ENCODE data around the gene WWOX.

Gene WWOX

GRCh38 chr16:78985716-78986605 is 886.5 kb downstream of the WWOX start:
- DNase-seq, result no peak

- no peak for DNase-seq
Measured at GRCh38 chr16:78987666-78988065, 888.2 kb downstream of the WWOX start.

- no peak for DNase-seq
Measured at GRCh38 chr16:78988361-78988969, 889.0 kb downstream of the WWOX start.

- DNase-seq, result no peak
Measured at GRCh38 chr16:78990309-78990701, 890.9 kb downstream of the WWOX start.

- no peak for DNase-seq
Measured at GRCh38 chr16:78992001-78992400, 892.5 kb downstream of the WWOX start.

GRCh38 chr16:78993346-78993745 is 893.9 kb downstream of the WWOX start:
- no peak for DNase-seq

GRCh38 chr16:78994135-78994745 is 894.8 kb downstream of the WWOX start:
- DNase-seq, result no peak

GRCh38 chr16:78995441-78995840 is 896.0 kb downstream of the WWOX start:
- DNase-seq, result no peak

- DNase-seq, result no peak
Measured at GRCh38 chr16:78996790-78997189, 897.3 kb downstream of the WWOX start.

- no peak for DNase-seq
Measured at GRCh38 chr16:78998879-78999278, 899.4 kb downstream of the WWOX start.

GRCh38 chr16:79001156-79001967 is 901.9 kb downstream of the WWOX start:
- no peak for DNase-seq

GRCh38 chr16:79003026-79003609 is 903.7 kb downstream of the WWOX start:
- DNase-seq, result no peak

- DNase-seq, result no peak
Measured at GRCh38 chr16:79004309-79004708, 904.9 kb downstream of the WWOX start.

GRCh38 chr16:79005096-79005495 is 905.6 kb downstream of the WWOX start:
- DNase-seq, result no peak

- no peak for DNase-seq
Measured at GRCh38 chr16:79006206-79006605, 906.8 kb downstream of the WWOX start.

- no peak for DNase-seq
Measured at GRCh38 chr16:79006765-79007164, 907.3 kb downstream of the WWOX start.

GRCh38 chr16:79007614-79008013 is 908.2 kb downstream of the WWOX start:
- no peak for DNase-seq

GRCh38 chr16:79008036-79008868 is 908.8 kb downstream of the WWOX start:
- no peak for DNase-seq

GRCh38 chr16:79008869-79009179 is 909.4 kb downstream of the WWOX start:
- DNase-seq, result no peak

- no peak for DNase-seq
Measured at GRCh38 chr16:79009896-79010295, 910.4 kb downstream of the WWOX start.

- no peak for DNase-seq
Measured at GRCh38 chr16:79011282-79011681, 911.8 kb downstream of the WWOX start.
